Hindlimb muscle (tissue), 1 donor: Measurements from ENCODE around the gene MFAP1. TPM values are rescaled to one million over a fixed set of nuclear protein-coding genes. Genes with fewer than 3 reads are reported as not detected.
"Not testable (repeated sequence)": the region's sequence is repeated elsewhere in the genome, so short reads cannot be mapped to it uniquely, and the experiment has no call there.

Experiments used
- DNase-seq: peaks from one replicate; pipeline ENCODE4 v3.0.0-alpha.2; 2013
- polyA plus RNA-seq: library from polyadenylated mRNA; unstranded; fragments of 120-200 nt; gene quantifications from one replicate; pipeline ENCODE4 v1.2.1, GENCODE V29; 2013; ENCODE audit not compliant: insufficient read length

MFAP1 gene
- polyA plus RNA-seq, 1 donor: 30.0 TPM

DNA sequence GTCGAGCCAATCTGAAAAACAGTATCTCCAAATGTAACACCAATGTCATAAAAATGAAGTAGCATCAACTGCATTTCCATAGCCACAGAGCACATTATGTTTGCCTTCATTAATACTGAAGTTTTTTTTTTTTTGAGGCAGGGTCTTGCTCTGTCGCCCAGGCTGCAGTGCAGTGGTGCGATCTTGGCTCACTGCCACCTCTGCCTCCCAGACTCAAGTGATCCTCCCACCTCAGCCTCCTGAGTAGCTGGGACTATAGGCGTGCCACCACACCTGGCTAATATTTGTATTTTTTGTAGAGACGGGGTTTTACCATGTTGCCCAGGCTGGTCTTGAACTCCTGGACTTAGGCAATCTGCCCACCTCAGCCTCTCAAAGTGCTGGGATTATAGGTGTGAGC, 9.4 kb downstream of the MFAP1 start:
- not testable (repeated sequence) for DNase-seq

DNA sequence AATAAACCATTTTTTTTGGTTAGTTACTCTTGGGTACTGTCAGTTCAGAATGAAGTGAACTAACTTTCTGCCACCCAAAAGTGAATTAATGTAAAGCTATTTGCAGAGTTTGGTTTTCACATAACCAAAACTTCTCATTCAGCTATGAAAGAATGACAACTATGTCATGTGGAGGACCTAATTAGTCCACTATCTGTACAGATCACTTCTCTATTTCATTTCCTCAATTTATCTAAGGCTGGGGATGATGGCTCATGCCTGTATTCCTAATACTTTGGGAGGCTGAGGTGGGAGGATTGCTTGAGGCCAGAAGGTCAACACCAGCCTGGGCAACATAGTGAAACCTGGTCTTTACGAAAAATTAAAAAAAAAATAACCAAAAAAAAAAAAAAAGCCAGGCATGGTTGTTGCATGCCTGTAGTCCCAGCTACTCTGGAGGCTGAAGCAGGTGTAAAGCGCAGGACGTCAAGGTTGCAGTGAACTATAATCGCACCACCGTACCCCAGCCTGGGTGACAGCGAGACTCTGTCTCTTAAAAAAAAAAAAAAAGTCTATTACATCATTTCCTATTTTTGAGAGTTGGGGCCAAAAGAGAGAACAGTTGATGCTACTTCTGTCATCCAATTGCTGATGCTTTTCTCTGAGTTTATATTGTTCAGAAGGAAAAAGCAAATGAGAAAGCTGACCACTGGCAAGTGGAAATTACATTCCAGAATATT, 15.4 kb downstream of the MFAP1 start:
- no peak for DNase-seq

DNA sequence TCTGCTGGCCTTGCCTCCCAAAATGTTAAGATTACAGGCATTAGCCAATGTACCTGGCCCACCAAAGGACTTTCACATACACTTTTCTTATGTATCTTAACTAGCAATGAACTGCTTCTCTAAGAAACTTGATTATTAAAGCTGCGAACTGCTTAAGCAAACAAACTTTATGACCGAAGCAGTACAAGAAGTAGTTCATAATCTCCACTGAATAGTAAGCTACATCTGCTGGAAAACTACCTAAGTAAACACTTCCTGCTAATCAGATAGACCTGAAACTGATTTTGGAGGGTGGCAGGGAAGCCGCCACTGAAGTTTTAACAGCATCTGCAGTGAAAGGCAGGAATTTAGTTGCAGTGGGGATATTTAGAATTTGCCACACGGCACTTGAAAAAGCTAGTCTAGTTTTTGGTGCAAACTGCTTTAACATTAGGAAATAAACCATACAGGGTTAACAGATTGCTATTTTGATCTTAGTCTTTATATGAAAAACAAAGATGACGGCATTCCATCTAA, 16.0 kb downstream of the MFAP1 start:
- DNase-seq: no peak

DNA sequence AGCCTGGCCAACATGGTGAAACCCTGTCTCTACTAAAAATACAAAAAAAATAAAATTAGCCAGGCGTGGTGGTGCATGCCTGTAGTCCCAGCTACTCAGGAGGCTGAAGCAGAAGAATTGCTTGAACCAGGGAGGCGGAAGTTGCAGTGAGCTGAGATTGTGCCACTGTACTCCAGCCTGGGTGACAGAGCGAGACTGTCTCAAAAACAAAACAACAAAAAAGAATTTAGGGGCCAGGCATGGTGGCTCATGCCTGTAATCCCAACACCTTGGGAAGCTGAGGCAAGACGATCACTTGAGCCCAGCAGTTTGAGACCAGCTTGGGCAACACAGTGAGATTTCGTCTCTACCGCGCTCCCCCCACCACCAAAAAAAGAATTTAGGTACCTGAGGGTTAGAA, 21.8 kb downstream of the MFAP1 start:
- not testable (repeated sequence) for DNase-seq

DNA sequence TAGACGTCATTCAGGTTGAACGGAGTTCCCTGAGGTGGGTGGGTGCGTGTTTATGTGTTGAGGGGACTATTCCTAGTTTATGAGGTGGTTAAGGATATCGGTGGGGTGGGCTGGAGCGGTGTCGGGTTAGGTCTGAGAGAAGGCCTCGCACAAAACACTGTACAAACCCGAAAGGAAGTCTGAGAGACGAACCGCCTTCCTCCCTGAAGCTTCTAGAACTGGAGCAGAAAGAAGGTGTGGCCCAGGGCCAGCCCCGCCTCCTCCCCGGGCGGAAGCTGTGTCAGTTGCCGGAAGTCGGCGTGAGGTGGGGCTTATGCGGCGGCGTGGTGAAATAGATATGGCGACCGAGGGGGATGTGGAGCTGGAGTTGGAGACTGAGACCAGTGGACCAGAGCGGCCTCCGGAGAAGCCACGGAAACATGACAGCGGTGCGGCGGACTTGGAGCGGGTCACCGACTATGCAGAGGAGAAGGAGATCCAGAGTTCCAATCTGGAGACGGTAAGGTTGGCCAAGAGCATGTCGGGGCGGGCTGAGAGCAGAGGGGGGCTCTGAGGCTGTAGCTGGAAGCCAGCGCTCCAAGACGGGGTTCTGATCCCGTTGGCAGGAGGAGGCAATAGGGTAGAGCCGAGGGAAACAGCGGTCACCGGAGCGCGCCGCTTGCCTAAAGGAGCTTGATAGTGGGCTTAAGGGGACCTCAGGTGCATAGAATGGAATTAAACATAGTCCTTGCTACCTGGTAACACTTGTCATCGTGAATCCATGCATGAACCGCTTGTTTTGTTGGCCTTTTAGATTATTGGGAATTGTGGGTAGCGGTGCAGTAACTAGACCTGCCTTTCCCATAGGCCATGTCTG, 24.0 kb downstream of the MFAP1 start, which contains the start of gene HYPK:
Gene HYPK (plus strand): TSS at position 314 of the 856 bp plus-strand sequence. CDS start 24 bp downstream, at position 338.
- DNase-seq: peak; percentile 95

DNA sequence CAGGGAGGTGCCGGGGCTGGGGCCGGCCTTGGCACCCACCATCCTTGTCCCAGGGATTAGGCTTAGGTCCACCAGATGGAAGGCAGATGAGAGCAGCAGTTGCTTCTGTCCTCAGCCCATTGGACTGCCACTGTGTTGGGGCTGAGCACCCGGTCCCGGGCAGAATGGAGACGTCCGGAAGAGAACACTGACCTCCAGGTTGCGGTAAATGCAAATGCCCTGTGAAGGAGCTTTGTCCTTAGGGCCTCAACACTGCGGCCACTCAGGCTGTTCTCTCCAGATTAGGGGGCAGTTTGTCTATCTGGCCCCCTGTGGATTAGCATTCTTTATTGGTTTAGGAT, 24.6 kb downstream of the MFAP1 start, which contains the start of gene SERINC4:
Gene SERINC4 (minus strand): TSS at position 276 of the 341 bp plus-strand sequence. CDS start 234 bp downstream, at position 42.
- no peak for DNase-seq

DNA sequence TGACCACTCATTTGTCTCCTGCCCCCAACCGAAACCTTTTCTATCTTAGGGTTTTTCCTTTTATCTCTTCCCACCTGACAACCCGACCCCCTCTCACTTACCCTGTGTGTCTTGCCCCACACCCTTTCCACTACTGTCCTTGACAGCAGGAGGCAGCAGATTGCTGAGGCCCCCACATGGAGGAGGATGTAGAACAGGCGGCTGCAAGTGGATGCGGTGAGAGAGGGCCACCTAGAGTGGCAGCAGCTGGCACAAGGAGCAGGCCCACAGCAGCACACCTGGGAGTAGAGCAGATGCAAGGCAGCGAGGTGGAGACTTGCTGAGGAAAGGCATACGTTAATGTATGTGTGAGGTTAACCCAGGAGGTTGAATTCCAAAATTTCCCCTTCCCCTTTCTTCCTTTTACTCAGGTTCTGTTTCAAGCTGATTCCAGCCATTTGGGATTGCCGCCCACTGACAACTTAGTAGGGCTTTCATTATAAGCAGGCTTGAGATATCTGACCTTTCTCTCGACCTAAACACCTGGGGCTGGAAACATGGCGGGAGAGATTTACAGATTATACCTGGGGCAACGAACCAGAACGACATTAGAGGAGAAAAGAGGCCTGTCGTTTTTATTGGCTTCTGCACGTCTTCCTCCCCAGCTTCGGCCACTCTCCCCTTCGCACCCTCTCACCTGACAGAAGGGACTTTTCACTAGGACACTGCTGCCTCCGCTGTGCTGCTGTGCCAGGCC, 25.1 kb downstream of the MFAP1 start:
- DNase-seq: no peak

DNA sequence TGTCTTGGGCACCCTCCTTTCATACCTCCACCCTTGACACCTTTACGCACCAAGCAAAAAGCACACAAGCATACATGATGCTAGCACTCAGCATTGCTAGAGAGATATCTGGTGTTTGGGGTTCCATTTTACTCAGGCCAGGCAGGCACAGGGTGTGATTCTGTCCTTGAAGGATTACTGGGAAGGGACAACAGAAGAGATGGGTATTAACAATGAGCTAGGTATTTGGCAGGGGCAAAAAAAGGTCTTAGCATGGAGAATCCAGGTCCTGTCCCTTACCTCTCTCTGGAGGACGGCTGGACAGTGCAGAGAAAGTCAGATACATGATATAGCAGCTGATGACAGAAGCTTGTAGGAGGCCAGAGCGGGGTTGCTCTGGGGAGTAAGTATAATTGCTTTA, 27.9 kb downstream of the MFAP1 start:
- no peak for DNase-seq

DNA sequence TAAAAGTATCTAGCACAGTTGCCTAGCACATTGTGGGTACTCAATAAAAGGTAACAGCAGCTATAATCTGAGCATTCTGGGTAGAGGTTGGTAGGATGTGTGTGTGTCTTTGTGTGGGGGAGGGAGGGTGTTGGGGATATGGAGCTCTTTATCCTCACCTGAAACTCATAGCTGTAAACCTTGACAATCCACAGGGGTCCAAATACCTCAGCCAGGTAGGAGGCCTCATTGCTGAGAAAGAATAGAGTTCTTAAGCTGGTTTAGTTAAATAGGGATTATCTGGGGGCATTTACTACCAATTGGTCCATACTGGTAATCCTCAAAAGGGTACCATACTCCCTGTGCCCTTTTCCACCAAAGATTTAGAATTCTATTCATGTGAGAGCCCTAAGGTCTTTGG, 28.5 kb downstream of the MFAP1 start:
- no peak for DNase-seq

DNA sequence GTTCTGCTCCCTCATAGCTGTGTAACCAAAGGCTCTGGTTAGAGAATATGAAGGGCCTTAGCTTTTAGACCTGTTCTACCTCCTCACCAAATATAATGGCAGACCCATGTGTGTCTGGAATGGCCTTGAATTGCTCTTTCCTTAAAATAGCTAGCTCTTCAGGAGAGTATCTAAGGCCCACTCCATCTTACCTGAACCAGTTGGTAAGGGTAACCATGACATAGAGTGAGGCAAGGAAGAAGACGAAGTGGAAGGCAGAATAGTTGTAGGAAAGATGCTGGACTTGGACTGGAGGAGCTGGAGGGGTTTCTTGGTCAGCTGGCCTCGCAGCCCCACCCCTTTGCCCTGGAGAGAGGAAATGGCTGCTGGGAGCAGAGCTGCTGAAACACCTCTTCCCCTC, 29.3 kb downstream of the MFAP1 start:
- DNase-seq: no peak

DNA sequence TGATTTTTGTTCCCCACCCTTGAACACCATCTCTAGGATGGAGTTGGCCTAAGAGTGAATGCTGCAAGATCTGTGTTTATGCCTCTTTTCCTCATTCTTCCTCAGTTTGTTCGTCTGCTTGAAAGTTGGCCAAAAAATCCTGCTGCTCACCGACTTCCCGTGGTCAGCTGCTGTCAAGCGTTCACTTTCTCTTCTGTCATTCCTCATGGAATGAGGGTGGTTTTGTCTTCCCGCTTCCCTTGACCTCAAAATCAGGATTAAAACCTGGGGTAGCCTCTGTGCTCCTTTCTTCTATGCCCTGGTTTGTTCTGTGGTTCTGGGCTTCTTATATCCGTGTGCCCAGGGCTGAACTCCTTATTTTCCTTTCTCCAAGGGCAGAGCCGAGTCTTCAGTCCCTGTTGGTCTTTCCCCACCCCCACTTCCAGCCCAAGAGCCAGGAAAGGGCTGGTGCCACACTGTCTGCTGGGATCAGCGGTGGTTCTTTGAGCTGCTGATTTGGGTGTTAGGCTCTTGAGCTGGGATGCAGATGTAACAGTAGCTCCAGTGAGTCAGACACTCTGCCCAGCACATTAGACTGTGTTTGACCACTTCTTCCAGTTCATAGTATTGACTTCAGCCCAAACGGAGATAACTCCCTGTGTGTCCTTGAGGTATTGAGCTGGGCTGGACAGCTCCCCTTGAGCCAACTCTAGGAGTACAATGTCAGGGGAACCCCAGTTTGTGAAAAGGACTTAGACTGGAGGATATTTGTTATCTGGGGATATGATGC, 30.0 kb downstream of the MFAP1 start:
- DNase-seq: no peak

DNA sequence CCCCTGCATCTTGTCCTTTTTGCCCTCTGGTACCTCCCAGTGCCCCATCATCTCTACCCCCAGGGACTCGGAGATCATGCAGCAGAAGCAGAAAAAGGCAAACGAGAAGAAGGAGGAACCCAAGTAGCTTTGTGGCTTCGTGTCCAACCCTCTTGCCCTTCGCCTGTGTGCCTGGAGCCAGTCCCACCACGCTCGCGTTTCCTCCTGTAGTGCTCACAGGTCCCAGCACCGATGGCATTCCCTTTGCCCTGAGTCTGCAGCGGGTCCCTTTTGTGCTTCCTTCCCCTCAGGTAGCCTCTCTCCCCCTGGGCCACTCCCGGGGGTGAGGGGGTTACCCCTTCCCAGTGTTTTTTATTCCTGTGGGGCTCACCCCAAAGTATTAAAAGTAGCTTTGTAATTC, 30.8 kb downstream of the MFAP1 start:
- DNase-seq: no peak

DNA sequence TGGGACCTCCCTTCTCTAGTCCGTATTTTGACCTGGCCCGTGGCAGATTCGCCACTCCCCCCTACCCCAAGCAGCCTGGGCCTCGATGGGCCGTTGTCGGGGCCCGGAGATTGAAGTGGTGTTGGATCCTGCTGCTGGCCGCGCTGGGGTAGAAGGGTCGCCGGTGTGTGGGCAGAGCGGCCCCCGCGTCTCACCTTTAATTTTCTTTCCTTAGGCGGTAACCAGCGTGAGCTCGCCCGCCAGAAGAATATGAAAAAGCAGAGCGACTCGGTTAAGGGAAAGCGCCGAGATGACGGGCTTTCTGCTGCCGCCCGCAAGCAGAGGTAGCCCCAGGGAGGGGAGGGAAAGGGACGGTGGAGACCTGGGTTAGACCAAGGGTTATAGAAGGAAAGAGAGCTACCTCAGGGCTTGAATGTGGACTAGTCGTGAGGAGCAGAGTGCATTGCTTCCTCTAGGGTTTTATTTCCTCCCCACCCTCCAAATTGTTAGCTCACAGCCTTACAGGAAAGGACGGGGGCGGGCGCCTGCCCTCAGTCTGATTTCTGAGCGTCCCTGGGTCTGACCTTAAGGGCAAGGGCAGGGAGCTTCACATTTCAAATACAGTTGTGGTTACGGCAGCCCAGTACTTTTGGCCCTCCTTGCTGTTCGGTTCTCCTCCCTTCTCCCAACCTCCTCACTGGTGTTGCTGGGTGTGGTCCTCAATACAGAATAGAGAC, 31.6 kb downstream of the MFAP1 start:
- peak; percentile 30 for DNase-seq

DNA sequence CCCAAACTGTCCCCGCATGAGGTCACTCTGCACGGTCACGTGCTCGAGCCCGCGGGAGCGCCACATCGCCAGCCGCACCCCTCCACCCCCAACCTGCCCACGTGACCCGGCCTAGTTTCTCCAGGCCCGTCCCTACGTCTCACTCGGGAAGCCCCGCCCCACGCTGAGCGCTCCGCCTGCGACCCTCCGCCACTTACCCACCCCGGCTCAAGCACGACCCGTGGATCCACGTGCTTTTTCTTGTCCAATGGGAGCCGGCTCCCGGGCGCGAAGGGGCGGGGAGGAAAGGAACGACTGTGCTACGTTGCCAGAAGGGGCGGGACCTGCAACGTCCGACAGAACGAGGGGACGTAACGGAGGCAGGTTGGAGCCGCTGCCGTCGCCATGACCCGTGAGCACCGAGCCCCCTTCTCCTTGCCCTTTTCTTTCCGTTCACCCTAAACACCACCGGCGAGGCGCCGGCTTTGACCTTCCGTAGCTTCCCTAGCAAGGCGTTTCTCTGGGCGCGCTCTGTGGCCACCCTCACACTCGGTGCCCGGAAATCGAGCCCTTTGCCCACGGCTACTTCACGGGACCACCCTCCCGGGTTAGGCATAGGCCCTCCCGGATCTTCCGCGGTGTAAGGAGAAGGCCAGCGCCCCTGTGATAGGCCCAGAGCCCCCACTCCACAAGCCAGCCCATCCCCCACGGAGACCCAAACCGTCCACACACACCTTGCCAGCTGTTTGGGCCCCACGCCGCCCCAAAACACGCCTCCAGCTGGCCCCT, 32.3 kb downstream of the MFAP1 start, which contains the start of gene SERF2:
Gene SERF2 (plus strand): TSS at position 328 of the 768 bp plus-strand sequence. CDS start 57 bp downstream, at position 385.
- peak; percentile 100 for DNase-seq

DNA sequence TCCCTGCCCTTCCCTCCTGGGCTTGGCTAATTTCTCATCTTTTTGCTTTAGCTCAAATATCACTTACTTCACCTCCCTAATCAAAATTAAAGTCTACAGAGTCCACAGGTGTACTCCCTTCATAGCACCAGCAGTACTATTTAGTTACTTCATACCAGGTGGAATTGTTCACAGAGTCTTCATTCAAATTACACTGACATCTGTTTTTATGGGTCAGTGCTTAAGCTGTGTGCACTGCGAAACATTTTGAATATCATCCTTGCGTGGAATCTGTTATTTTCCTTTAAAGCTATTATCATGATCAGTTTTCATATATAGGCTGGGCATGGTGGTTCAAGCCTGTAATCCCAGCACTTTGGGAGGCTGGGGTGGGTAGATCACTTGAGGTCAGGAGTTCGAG, 35.1 kb downstream of the MFAP1 start:
- no peak for DNase-seq

DNA sequence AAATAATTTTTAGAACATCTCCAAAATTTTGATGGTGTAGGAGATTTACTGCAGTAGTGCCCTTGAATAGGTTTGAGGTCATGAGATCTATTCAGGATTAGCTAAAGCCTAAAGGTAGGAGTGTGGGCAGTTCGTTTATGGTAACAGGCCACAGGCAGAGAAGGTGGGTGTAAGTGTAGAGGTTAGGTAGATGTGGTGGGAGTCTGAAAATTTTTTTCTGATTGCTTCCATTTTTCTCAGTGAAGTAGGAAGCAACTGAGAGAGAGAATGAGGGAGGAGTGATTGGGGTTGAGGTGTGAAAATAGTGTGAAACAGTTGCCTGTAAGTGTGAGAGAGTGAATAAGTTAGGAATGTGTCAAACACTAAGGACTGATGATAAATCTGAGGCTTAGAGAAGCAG, 45.5 kb downstream of the MFAP1 start:
- no peak for DNase-seq

DNA sequence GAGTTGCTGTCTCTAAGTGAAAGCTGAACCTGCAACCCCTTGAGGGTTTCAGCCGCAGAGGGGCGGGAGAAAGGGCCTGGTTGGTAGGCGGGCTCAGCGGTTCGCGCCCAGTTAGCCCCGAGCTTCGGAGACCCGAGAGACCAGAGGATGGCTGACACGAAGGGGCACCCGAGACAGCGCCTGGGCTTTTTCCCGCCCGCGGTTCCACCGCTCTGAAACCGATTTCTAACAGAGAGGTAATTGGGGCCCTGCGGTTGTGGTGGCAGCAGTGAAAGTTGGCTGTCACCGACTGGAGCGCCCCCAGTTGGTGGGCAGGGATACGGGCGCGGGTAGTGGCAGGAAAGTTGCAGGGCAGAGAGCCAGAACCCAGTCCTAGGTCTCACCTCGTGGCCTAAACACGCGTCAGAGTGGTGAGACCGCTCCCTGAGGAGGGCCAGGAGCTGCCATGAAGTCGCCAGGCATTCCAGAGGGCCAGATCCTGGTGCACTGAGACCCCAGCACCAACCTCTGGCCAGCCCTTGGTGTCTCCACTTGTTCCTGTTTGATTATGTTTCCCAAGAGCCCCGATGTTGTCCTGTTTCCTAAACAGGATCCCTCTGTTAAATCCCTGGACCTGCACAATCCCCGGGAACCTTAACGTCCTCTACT, 47.1 kb downstream of the MFAP1 start:
- DNase-seq: peak; percentile 78

DNA sequence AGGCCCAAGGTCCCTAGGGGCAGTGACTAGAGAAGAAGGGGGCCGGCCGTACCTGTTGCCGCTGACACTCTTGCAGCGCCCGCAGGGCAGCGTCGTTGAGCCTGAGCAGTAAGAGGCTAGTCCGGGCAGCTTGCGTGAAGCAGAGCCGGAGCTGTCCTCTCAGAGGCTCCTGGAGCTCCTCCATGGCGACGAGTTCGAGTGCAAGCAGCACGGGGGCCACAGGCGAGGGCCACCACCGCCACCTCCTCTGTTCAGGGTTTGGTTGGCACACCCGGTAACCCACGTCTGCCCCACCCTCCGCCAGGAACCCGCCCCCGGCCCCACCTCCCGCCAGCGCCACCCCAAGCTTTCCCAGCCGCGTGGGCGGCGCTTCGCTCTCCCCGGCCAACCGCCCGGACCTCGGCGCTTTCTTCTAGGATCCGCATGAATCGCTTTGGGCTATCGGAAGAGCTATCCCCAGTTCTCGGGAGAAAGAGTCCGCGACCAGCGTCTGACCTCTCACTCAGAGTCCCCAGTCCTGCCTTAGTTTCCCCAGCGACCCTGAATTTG, 47.7 kb downstream of the MFAP1 start, which contains the start of gene ELL3:
Gene ELL3 (minus strand): TSS at position 249 of the 549 bp plus-strand sequence. CDS start 65 bp downstream, at position 184.
- no peak for DNase-seq

DNA sequence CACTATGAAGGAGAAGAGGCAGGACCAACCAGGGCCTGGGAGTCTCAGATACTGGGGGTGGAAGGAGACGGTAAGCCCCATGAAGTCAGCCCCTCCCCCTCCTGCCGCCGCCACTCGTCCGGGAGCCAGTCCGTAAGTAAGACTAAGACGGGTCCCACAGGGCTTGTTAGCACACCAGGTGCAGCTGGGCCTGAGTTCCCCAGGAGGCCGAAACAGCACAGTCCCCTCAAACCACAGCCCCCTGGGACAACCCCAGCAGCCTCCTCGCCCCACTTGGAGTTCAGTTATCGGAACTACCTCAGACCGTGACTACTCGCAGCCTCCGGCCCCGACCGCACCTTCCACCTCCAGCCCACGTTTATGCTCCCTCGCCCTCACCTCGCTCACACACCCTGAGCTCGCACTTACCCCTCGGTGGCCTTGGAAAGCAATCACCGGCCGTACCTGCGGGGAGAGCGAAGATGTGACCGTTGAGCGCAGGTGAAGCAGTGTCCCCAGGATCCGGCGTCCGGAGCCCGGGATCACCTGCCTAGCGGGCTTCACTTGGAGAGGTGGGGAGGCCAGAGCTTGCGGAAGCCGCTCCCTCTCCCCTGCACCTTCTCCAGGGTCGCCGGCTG, 48.3 kb downstream of the MFAP1 start:
- DNase-seq: no peak
